HG02642 (cell line): ENCODE measurements around the gene GFPT1.
"Not testable (repeated sequence)": the region's sequence is repeated elsewhere in the genome, so short reads cannot be mapped to it uniquely, and the experiment has no call there.

ENCODE experiments used
- ATAC-seq: cut with Tn5 transposase; IDR thresholded peaks from one replicate; pipeline ENCODE4 v1.9.1; 2021; ENCODE audit warnings: mild to moderate bottlenecking; ENCODE audit not compliant: unreplicated experiment, poor library complexity

The GFPT1 gene

DNA sequence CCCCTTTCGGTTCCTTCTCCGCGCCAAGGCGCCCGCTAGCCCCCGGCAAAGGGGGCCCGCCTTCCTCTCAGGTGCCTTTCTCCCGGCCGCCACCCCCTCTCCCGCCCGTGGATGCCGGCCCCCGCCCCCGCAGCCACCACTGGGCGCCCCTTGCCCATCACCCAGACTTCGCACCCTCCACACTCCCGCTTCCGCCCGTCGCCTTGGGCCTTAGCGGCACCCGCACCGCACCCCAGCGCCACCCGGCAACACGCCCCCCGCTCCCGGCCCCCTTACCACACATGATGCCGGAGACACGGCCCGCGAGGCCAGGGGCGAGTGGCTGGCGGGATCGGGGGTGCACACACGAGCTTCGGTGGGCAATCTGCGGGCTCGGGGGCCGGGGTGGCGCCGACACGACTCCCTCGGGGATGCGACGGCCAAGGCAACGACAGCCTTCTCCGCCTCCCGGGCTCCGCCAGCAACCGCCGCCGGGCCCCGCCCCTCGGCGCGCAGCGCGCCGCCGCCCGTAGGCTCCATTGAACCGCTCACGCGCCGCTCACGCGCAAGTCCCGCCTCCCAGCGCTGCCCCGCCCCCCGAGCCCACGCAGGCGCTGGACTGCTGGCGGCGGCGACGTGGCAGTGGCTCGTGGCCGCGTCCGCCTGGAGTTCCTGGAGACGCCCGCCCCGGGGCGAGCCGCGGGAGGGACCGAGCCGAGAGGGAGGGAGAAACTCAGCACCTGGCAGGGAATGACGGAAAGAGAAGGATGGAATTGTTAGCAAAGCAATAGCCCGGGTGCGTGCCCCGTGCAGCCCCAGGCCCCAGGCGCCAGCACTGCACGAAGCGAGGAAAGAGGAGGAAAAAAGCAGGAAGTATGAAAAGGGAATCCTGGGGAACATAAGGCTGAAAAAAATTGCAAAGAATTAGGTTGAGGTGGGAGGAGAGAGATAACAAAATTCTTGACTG, at the start of gene GFPT1:
Gene GFPT1, minus strand, starts transcription at position 439 of the 946 bp plus-strand sequence. Its CDS starts 156 bp downstream, at position 283.
- ATAC-seq: peak; percentile 90

GRCh38 chr2:69436596-69436937, 49.5 kb upstream of the GFPT1 start:
- ATAC-seq: no peak

GRCh38 chr2:69434753-69435152, 47.7 kb upstream of the GFPT1 start:
- ATAC-seq: no peak

DNA sequence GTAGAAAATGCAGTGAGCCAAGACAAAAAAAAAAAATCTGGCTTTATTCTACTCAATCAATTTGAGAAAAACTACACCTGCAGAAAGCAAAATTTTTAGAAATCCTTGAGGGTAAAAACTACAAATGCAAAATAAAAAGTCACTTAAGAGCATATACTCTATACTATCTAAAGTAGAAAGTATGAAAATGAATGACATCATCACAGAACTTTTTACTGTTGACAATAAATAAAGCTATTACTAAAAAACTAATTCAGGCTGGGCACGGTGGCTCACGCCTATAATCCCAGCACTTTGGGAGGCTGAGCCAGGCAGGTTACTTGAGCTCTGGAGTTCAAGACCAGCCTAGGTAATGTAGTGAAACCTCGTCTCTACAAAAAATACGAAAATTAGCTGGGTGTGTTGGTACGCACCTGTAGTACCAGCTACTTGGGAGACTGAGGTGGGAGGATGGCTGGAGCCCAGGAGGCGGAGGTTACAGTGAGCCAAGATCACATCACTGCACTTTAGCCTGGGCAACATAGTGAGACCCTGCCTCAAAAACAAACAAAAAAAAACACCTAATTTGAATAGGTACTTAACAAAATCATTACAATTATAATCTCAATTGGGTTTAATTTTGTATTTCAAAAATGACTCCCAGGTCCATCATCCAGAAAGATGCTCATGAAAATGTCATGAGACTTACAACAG, 42.6 kb upstream of the GFPT1 start:
- ATAC-seq: no peak

GRCh38 chr2:69428981-69429380, 42.0 kb upstream of the GFPT1 start:
- no peak for ATAC-seq

GRCh38 chr2:69424419-69424818, 37.4 kb upstream of the GFPT1 start:
- no peak for ATAC-seq

DNA sequence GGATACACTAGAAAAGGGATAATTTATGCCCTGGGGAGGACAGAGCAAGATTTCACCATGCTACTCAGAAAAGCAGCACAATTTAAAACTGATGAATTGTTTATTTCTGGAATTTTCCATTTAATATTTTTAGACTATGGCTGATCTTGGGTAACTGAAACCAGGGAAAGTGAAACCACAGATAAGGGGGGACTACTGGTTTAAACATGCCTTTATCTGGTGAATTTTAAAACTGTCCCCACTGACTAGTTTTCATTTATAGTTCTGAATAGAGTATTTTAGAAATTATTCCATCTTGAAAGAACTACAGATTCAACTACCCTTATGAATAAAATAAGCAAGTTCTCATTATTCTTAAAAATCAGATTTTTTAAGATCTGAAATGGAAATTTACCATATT, 35.2 kb upstream of the GFPT1 start:
- no peak for ATAC-seq

GRCh38 chr2:69419111-69419510, 32.1 kb upstream of the GFPT1 start:
- ATAC-seq: not testable (repeated sequence)

- no peak for ATAC-seq
These were observed 29.1 kb upstream of the GFPT1 start for GRCh38 chr2:69416147-69416546.

DNA sequence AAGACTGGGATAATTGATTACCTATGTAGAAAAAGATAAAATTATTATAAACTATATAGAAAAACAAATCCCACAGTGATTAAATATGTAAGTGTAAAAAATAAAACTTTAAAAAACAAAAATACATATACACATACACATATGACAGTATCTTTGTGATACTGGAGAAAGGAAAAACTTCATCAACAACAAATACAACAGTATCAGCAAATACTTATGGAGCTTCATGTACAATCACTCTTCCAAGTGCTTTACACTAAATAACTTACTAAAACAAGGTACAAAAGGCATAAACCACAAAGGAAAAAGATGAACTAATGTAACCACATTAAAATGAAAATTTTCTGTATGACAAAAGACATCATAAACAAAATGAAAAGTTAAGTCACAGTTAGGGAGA, 24.1 kb upstream of the GFPT1 start:
- no peak for ATAC-seq

DNA sequence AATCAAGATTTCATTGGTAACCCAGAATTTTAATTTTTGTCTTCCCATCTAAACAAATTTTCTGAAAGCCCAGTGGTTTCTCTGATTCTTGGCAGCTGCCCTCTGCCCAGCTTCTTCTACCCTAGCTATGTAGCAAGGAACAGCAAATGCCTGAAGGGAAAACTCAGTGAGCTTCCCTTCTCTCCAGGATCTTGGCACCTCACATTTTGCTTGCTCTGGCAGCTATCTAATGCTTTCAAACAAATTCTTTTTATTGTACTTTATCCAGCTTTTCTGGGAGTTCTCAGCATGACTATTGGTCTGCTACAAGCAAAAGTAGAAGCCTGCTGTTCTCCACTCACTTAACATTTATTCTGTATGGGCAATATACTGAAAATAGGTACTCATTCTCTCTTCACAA, 18.3 kb upstream of the GFPT1 start:
- no peak for ATAC-seq

- ATAC-seq: no peak
These were observed 13.1 kb upstream of the GFPT1 start for GRCh38 chr2:69400121-69400520.

GRCh38 chr2:69397234-69397633, 10.2 kb upstream of the GFPT1 start:
- ATAC-seq: no peak

DNA sequence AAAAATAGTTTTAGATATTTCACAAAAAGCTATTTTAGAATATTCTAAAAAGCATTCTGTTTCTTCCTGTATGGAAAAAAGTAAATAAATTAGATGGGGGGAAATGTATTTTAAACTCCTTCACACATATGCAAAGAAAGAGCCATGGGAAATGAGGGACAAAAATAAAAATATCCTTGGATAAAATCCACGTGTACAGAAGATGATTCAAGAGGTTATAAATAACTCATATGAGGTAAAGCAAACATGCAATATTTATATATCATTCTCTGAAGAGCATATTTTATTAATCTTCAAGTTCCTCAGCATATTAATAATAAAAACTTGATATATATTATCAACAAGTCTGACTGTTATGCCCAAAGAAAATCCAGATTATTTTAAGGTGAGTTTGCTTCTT, 8.8 kb upstream of the GFPT1 start:
- ATAC-seq: no peak

DNA sequence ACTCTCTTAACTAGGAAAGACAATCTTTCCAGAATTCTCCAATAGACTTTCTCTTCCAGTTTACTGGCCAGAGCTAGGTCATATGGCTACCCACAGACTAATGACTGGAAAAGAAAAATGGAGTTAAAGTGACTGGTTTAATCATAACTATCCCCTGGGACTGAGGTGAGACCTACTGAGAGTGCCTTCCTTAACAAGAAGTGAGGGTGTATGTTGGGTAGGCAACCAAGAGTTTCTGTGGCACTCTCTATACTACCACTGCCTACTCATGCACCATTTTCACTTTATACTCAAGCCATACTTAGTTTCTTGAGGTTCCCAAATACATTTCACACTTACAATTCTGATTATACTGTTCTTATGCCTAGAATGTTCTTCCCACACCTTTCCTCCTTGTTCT, 6.9 kb upstream of the GFPT1 start:
- no peak for ATAC-seq

DNA sequence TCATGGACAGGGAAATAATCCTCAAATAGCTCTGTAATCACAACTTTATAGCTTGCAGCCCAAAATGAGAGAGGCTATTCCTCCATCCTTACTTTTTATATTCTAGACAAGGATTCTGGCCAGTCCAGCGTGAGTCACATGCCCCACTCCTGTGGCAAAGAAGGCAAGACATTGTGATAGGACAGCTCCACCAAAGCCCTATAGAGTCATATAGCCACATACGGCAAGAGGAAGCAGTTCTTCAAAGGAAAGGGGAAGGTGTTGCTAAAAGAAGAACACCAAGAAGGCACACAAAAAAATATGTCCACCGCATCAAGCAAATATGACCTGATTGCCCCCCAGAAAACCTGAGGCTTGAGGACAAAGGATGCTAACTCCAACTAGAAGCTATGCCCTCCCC, 3.4 kb upstream of the GFPT1 start:
- ATAC-seq: no peak

DNA sequence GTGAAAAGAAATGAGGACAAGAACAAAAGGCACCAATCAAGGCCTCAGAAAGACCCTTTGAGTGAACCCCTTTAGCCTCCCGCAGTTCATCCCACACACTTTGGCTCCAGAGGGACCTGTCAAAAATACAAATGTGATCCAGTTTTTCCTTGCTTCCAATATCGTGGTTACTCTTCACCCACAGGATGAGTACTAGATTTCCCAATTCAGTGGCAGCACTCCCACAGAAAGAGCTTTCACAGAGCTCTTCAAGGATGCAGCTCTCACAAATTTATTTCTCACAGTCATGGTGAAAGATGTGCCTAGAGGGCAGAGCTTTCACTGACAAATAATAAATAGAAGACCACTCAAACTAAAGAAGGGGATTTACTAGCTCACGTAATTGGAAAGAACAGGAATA, 3.0 kb upstream of the GFPT1 start:
- no peak for ATAC-seq

GRCh38 chr2:69389271-69389670, 2.2 kb upstream of the GFPT1 start:
- no peak for ATAC-seq

- no peak for ATAC-seq
These were observed 899 bp upstream of the GFPT1 start for GRCh38 chr2:69387770-69388481.

GRCh38 chr2:69386360-69386759, 667 bp downstream of the GFPT1 start:
- ATAC-seq: peak; percentile 6
